ENCODE results near the gene LMBR1.
"Not testable (repeated sequence)": the region's sequence is repeated elsewhere in the genome, so short reads cannot be mapped to it uniquely, and the experiment has no call there.

LMBR1 gene

GRCh38 chr7:156907656-156908055 is 14.7 kb upstream of the LMBR1 start:
- no peak overlapping the region for H3K4me3 ChIP-seq (ENCODE audit: low read depth, low read length)
- no peak for DNase-seq (ENCODE audit: low read depth)

GRCh38 chr7:156906200-156906649 is 13.2 kb upstream of the LMBR1 start:
- DNase-seq (ENCODE audit: low read depth): no peak

GRCh38 chr7:156903232-156903909 is 10.4 kb upstream of the LMBR1 start:
- H3K4me3 ChIP-seq (ENCODE audit: low read depth, low read length): no peak overlapping the region
- DNase-seq (ENCODE audit: low read depth): no peak

More at GRCh38 chr7:156906200-156906649, 13.2 kb upstream of the LMBR1 start:
- no peak overlapping the region for H3K4me3 ChIP-seq (ENCODE audit: low read depth, low read length)

GRCh38 chr7:156900093-156900492 is 7.1 kb upstream of the LMBR1 start:
- not testable (repeated sequence) for H3K4me3 ChIP-seq (ENCODE audit: low read depth, low read length); DNase-seq (ENCODE audit: low read depth)

- no peak for DNase-seq (ENCODE audit: low read depth)
- H3K4me3 ChIP-seq (ENCODE audit: low read depth, low read length): no peak overlapping the region
These were observed 6.0 kb upstream of the LMBR1 start for GRCh38 chr7:156898938-156899337.

- H3K4me3 ChIP-seq (ENCODE audit: low read depth, low read length): no peak overlapping the region
- DNase-seq (ENCODE audit: low read depth): no peak
These were observed 4.7 kb upstream of the LMBR1 start for GRCh38 chr7:156897673-156898072.

- no peak overlapping the region for H3K4me3 ChIP-seq (ENCODE audit: low read depth, low read length)
- no peak for DNase-seq (ENCODE audit: low read depth)
These were observed 3.5 kb upstream of the LMBR1 start for GRCh38 chr7:156896388-156897022.

GRCh38 chr7:156895024-156895780 is 2.2 kb upstream of the LMBR1 start:
- DNase-seq (ENCODE audit: low read depth): no peak
- no peak overlapping the region for H3K4me3 ChIP-seq (ENCODE audit: low read depth, low read length)

- no peak for DNase-seq (ENCODE audit: low read depth)
- H3K4me3 ChIP-seq (ENCODE audit: low read depth, low read length): peak overlapping the region; percentile 80
These were observed 742 bp downstream of the LMBR1 start for GRCh38 chr7:156892081-156892800.

- H3K4me3 ChIP-seq (ENCODE audit: low read depth, low read length): no peak overlapping the region
- DNase-seq (ENCODE audit: low read depth): no peak
These were observed 3.2 kb downstream of the LMBR1 start for GRCh38 chr7:156889746-156890145.

GRCh38 chr7:156889089-156889488 is 3.9 kb downstream of the LMBR1 start:
- DNase-seq (ENCODE audit: low read depth): no peak
- H3K4me3 ChIP-seq (ENCODE audit: low read depth, low read length): no peak overlapping the region

GRCh38 chr7:156886020-156886795 is 6.8 kb downstream of the LMBR1 start:
- DNase-seq (ENCODE audit: low read depth): no peak
- no peak overlapping the region for H3K4me3 ChIP-seq (ENCODE audit: low read depth, low read length)

- no peak for DNase-seq (ENCODE audit: low read depth)
- no peak overlapping the region for H3K4me3 ChIP-seq (ENCODE audit: low read depth, low read length)
These were observed 11.3 kb downstream of the LMBR1 start for GRCh38 chr7:156881679-156882078.

- no peak for DNase-seq (ENCODE audit: low read depth)
- no peak overlapping the region for H3K4me3 ChIP-seq (ENCODE audit: low read depth, low read length)
These were observed 17.2 kb downstream of the LMBR1 start for GRCh38 chr7:156875766-156876165.

- H3K4me3 ChIP-seq (ENCODE audit: low read depth, low read length); DNase-seq (ENCODE audit: low read depth): not testable (repeated sequence)
These were observed 24.6 kb downstream of the LMBR1 start for GRCh38 chr7:156868363-156868762.

- no peak for DNase-seq (ENCODE audit: low read depth)
- no peak overlapping the region for H3K4me3 ChIP-seq (ENCODE audit: low read depth, low read length)
These were observed 27.5 kb downstream of the LMBR1 start for GRCh38 chr7:156865493-156865892.

GRCh38 chr7:156862022-156862421 is 31.0 kb downstream of the LMBR1 start:
- not testable (repeated sequence) for H3K4me3 ChIP-seq (ENCODE audit: low read depth, low read length); DNase-seq (ENCODE audit: low read depth)

GRCh38 chr7:156861212-156861611 is 31.8 kb downstream of the LMBR1 start:
- no peak for DNase-seq (ENCODE audit: low read depth)
- H3K4me3 ChIP-seq (ENCODE audit: low read depth, low read length): no peak overlapping the region

GRCh38 chr7:156860099-156860498 is 32.9 kb downstream of the LMBR1 start:
- not testable (repeated sequence) for DNase-seq (ENCODE audit: low read depth); H3K4me3 ChIP-seq (ENCODE audit: low read depth, low read length)
